GM21367 (cell line): ENCODE results near the gene MYO15B.

ENCODE experiments used
- ATAC-seq: cut with Tn5 transposase; IDR thresholded peaks from one replicate; pipeline ENCODE4 v1.9.1; 2021; ENCODE audit not compliant: unreplicated experiment

MYO15B gene

GRCh38 chr17:75587675-75588595 lies at the start of gene MYO15B:
MYO15B (plus strand) TSS chr17:75587800; CDS start chr17:75588058, 258 bp downstream.
- ATAC-seq = no peak

GRCh38 chr17:75539967-75540729 lies 47.5 kb upstream of the MYO15B start:
- no peak for ATAC-seq

- no peak for ATAC-seq
Measured at GRCh38 chr17:75540923-75541503, 46.6 kb upstream of the MYO15B start.

GRCh38 chr17:75542229-75542628 lies 45.4 kb upstream of the MYO15B start:
- no peak for ATAC-seq

GRCh38 chr17:75542728-75543336 lies 44.8 kb upstream of the MYO15B start:
- no peak for ATAC-seq

GRCh38 chr17:75544250-75544649 lies 43.4 kb upstream of the MYO15B start:
- ATAC-seq = no peak

- no peak for ATAC-seq
Measured at GRCh38 chr17:75546181-75546580, 41.4 kb upstream of the MYO15B start.

- no peak for ATAC-seq
Measured at GRCh38 chr17:75547091-75547490, 40.5 kb upstream of the MYO15B start.

- ATAC-seq = no peak
Measured at GRCh38 chr17:75548813-75549212, 38.8 kb upstream of the MYO15B start.

- no peak for ATAC-seq
Measured at GRCh38 chr17:75549246-75550138, 38.1 kb upstream of the MYO15B start.

GRCh38 chr17:75550139-75550465 lies 37.5 kb upstream of the MYO15B start:
- ATAC-seq = no peak

- ATAC-seq = no peak
Measured at GRCh38 chr17:75551266-75551665, 36.3 kb upstream of the MYO15B start.

GRCh38 chr17:75552425-75553294 lies 34.9 kb upstream of the MYO15B start:
- ATAC-seq = no peak

GRCh38 chr17:75553295-75554110 lies 34.1 kb upstream of the MYO15B start:
- ATAC-seq = no peak

GRCh38 chr17:75555679-75556153 lies 31.9 kb upstream of the MYO15B start:
- ATAC-seq = no peak

- no peak for ATAC-seq
Measured at GRCh38 chr17:75557075-75557851, 30.3 kb upstream of the MYO15B start.

GRCh38 chr17:75557852-75558665 lies 29.5 kb upstream of the MYO15B start:
- no peak for ATAC-seq
